Muscle of back (tissue), 11 donors: ENCODE data around the gene RFNG. TPM values are rescaled to one million over a fixed set of nuclear protein-coding genes. Genes with fewer than 3 reads are reported as not detected.

ENCODE experiments used
- DNase-seq, 3 donors: peaks; one replicate each; pipeline versions ENCODE4 v3.0.0 to v3.0.0-alpha.2; 2013
- polyA plus RNA-seq, 10 donors: library from polyadenylated mRNA; unstranded; fragments of 120-200 nt; gene quantifications; one replicate each; pipeline ENCODE4 v1.2.1, GENCODE V29; 2013; ENCODE audit not compliant: insufficient read length in 10 of 10

Gene RFNG
- polyA plus RNA-seq, 10 donors = 18.2 to 39.0 (median 29.2) TPM

DNA sequence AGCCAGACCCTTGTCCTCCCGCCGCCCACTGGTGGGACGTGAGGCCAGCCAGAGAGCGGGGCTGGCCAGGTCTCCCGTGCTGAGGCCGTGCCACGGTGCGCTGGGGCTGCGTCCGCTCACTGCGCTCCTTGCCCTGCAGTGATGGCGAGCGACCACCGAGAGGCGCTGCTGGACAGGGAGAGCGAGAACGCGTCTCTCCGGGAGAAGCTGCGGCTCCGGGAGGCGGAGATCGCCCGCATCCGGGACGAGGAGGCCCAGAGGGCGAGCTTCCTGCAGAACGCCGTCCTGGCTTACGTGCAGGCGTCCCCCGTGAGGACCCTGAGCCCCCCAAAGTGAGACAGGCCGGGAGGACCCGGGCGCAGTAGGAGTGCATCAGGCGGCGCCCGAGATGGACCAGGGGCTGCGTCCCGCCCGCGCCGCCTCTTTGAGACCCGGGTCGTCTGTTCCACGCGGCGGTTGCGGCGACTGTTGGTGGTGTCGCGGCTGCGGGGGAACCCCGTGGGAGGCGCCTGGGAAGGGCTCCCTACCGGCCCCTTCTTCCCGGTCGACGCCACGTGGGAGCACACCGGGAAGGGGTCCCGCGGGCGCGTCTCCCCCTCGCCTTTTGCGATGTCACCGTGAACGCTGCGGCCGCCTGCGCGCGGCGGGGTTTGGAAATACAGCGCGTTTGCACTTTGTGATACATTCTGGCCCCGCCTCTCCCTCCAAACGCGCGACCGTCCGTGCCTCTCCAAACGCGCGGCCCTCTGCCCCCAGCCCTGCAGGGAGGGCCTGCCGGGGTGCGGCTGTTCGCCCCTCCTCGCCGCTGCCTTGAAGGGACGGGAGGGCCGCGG is 20.9 kb downstream of the RFNG start:
- DNase-seq = peak; percentile 63 to 94 (median 89)

DNA sequence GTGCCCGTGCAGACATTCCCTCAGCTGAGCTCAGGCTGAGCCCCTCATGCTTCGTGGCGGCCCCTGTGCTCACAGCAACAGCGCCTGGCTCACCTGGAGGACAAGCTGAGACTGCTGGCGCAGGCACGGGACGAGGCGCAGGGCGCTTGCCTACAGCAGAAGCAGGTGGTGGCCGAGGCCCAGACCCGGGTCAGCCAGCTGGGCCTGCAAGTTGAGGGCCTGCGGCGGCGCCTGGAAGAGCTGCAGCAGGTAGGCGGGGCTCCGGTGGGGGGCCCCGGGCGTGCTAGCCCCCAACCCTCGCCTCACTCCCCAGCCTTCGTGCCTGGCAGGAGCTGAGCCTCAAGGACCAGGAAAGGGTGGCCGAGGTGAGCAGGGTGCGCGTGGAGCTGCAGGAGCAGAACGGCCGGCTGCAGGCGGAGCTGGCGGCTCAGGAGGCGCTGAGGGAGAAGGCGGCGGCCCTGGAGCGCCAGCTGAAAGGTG is 21.6 kb downstream of the RFNG start:
- no peak for DNase-seq

DNA sequence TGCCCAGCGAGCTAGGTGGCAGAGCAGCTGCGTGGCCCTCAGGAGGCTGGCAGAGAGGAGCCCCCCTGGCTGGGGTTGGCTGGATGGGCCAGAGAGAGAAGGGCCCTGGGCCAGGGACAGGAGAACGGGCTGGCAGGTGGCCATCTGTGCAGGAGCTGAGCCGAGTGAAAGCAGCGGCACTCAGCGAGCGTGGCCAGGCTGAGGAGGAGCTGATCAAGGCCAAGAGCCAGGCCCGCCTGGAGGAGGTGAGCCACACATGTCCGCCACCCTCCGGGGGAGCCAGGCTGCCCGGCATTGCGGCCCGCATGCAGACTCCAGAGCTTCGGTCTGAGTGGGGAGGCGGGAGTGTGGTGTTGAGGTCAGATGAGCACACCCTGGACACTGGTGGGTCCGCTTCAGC is 22.2 kb downstream of the RFNG start:
- DNase-seq = no peak

DNA sequence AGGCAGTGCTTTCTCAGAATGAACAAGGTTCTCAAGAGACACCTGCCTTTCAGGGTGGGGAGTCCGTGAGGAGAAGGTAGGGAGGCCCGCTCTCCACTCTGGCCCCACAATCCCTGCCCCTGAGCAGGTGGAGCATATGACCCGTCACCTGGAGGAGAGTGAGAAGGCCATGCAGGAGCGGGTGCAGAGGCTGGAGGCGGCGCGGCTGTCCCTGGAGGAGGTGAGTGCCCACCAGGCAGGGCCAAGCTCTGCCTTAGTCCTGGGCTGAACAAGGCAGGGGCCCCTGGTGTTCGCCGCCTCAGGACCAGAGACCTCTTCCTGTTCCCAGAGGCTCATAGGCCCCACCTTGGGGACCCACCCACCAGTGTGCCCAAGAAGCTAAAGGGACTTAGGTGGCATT is 22.6 kb downstream of the RFNG start:
- DNase-seq = no peak

DNA sequence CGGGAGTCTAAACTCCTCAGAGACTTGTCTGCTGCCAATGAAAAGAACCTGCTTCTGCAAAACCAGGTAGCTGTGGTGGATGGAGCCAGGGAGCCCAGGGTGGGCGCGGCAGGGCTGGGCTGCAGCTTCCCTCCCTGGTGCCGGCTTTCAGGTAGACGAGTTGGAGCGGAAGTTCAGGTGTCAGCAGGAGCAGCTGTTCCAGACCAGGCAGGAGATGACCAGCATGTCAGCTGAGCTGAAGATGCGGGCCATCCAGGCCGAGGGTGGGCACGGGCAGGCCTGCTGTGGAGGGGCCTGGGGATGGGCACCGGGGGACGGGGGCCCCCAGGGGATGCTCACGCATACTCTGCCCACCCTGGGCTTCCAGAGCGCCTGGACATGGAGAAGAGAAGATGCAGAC is 23.4 kb downstream of the RFNG start:
- no peak for DNase-seq

DNA sequence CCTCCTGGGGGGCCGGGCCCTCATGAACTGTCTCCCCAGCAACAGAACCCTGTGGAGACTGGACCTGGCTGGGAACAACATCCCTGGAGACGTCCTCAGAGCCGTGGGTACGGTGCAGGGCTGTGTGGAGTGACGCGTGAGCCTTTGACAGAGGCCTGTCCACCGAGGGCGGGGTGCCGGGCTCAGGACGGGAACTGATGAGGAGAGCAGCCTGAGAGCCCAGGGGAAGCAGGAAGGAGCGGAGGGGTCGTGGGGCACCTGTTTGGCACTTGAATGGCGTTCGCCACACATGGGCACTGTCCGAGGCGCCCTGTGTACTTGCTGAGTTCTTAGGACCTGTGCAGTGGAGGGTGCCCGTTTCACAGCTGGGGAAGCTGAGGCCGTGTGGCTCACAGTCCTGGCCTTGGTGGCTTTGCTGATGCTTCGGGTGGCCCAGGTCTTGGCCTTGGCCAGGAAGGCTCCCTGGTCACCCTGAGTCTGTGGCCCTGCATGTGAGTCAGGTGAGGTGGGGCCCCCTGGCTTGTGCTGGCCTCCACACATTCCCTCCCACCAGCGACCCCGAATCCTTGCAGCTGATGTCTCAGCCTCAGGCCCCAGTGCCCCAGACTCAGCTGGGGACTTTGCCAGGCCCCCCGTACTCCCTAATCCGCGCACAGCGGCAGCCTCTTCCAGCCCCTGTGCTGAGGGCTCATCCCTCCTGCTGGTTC is 26.1 kb downstream of the RFNG start:
- no peak for DNase-seq

DNA sequence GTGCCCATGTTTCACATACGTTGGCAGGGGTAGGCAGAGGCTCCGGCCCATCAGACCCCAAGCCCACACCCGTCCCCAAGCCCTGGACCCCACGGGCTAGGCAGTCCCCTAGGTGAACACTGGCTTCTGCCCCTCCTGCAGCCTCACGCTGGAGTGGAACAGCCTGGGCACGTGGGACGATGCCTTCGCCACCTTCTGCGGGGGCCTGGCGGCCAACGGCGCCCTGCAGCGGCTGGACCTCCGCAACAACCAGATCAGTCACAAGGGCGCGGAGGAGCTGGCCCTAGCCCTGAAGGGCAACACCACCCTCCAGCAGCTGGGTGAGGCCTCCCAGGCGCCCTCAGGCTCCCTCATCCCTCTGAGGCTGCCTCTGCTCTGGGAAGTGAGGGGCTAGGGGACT is 26.8 kb downstream of the RFNG start:
- DNase-seq = no peak

DNA sequence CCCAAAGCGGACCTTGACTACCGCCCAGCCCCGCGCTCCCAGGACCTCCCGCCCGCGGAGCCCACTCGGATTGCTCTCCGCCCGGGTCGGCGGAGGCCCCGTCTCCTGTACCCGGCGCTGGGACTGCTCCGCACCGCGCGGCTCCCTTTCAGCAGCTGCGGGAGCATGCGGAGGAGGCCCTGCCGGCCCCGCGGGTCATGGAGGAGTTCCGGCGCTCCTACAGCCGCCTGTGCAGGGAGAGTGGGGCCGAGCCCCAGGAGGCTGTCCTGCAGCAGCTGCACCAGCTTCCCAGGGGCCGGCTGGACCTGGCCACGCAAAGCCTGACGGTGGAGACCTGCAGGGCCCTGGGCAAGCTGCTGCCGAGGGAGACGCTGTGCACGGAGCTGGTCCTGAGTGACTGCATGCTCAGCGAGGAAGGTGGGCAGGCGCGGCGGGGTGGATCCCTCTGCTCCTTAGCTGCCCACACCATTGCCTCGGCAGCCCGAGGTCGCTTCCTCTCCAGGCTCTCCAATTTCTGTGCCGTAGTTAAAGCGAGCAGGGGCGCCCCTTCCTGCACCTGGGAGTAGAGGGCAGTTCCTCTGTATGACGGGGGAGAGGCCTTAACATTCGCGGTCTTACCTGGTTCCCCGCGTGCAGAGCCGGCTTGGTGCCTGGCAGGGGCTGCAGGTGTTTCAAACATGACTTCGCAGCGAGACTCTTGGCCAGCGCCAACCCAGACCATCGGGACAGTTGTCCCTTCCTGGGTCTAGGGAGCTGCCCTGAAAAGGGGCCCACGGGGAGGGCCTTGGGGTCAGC is 28.0 kb downstream of the RFNG start:
- DNase-seq = no peak

DNA sequence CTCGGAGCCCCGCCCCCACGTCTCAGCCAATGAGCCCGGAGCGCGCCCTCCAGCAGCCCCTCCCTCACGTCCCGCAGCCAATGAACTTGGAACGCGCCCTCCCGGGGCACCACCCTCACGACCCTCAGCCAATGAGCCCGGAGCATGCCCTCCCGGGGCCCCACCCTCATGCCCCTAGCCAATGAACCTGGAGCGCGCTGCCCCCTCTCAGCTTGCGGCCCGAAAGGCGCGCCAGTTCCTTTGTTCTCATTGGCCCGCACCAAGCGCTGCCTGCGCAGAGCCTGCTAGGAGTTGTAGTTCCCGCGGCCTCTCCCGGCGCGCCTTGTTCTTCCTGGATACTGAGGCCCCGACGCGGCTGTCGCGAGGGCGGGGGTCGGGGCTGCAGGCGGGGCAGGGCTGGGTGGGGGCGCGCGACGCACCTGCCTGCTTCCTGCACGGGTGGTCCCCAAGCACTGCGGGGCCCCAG is 28.6 kb downstream of the RFNG start, which contains the start of gene LRRC45:
Gene LRRC45, plus strand, starts transcription at position 325 of the 466 bp plus-strand sequence. CDS start 339 bp downstream, outside the sequence.
- DNase-seq = peak; percentile 99 to 100 (median 100)

DNA sequence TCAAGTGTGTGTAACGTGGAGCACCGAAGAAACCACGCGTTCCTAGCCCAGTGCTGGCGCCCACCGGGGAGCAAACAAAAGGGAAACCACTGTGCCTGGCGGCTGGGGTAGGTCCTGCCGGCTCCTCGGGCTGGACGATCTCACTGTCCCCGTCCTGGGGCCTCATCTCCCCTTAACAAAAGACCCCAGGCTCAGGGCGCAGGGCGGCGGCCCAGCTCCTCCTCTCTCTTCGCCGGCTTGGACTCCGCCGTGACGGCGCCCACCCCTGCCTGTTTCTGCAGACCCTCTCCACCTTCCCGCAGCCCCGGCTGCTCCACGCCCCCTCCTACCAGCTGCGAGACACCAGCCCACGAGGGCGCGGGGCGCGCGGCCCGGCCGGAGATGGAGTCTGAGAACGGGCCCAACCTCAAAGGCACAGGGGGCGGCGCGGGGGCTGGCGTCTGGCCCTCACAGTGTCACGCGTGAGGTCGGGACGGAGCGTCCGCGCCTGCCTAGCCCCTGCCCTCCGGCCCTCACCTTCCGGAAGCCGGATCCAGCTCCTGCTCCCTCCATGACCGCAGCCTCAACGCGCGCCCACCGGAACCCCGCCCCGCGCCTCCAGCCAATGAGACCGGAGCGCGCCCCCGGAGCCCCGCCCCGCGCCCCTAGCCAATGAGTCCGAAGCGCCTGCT is 29.2 kb downstream of the RFNG start, which contains the start of gene CENPX:
Gene CENPX, minus strand, starts transcription at position 569 of the 671 bp plus-strand sequence. Its CDS starts 17 bp downstream, at position 552.
- no peak for DNase-seq

DNA sequence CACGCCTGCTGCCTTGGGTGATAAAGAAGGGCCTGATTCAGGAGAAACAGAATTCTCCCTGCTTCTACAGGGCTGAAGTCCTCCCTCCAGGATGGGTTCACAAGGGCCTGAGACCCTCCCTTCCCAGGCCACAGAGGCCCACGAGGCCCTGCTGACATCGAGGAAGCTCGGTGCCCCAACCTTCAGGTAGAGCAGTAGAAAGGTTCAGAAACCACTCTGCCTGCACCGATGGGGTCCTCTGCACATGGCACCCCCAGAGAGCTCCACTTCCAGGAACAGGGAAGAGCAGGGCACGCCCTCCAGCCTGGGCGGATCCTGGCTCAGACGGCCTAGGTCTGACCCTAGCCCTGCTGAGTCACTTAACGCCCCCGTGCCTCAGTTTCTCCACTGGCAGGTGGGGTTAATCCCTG is 29.7 kb downstream of the RFNG start:
- DNase-seq = no peak

DNA sequence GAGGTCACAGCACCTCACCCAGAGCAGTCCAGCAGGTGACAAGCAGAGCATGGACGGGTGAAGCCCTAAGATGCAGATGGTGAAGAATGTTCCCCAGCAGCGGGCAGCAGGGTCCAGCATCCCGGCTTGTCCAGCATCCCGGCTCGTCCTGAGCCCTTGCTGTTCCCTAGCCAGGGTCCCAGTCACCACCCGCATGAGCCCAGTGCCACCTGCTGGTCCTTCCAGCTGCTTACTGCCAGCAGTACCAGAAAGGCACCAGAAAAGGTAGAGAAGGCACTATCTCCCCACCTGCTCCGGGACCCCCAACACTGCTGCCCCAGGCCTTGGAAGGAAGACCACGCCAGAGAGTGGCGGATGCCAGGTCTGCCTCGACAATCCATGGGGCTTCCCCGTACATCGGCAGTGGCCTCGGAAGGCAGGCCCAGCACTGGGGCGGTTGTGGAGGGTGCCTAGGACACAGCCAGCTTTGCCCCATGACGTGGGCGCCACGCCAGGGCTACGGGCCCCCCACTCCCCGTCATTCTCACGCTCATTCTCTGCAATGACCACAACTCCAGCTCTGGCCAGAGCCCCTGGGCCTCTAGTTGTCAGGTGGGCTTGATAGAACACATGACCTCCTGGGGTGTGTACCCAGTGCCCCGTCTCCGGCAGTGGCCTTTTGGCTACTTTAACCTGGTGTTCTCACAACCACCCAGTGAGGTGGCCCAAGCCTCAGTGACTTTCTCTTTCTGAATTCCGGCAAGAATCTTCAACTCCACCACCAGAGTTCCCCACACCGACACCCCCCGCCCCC is 30.3 kb downstream of the RFNG start:
- peak; percentile 31 to 72 (median 53) for DNase-seq

DNA sequence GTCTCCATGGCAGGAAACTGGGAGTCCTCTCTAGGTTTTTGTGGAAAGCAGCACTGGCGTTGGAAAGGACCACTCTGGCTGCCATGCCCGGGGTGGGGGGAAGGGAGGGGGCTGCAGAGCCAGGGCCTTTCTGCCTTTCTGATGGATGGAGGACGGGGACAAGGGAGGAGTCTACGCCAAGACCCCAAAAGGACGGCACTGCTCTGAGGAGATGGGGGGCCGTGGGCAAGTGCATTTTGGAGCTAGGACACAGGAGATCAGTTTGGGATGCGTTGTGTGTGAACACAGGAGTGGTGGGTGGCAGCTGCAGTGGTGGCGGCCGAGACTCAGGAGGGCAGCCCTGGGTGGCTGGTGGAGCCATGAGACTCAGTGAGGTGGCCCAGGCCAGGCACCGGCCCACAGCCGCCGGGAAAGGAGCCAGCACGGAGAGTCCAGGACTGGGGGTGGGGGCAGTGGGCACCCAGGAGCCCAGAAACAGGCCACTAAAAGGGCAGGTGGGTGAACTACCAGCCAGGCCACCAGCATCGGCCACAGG is 31.0 kb downstream of the RFNG start:
- DNase-seq = no peak

DNA sequence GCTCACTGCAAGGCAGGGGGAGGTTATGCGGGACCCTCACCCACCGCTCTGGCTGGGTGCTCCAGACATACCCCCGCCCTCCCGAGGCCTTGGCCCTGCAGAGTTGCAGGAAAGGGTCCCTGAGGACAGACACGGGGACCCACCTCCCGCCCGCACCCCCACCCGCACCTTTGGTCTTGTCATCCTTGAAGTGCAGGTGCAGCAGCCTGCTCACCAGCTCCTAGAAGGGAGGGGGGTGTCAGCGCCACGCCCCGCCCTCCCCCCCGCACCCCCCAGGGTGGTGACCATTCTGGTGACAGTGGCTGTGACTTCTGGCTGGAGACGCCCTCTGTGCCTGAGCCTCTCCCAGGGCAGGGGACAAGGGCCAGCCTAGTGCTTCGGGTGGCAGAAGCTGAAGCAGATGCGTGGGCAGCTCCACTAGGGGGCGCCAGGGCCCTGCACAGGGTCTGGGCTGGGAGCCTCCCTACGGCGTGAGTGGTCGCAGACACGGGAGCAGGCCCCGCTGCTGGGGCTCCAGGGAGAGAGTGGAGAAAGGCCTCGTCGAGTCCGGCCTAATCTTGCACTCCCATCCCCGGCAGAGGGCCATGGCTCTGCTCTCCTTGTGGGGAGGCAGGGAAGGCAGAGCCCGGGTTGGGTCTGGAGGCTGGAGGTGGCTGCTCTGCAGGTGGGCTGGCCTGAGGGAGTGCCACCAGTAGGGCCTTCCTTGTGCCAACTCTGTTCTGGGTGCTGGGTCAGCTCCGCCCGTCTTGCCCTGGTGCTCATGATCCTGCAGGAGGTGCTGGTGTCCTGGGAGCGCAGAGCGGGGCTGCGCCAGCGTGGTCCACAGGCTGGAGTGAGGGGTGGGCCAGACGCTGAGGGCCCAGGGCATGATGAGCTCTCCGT is 31.7 kb downstream of the RFNG start:
- no peak for DNase-seq

DNA sequence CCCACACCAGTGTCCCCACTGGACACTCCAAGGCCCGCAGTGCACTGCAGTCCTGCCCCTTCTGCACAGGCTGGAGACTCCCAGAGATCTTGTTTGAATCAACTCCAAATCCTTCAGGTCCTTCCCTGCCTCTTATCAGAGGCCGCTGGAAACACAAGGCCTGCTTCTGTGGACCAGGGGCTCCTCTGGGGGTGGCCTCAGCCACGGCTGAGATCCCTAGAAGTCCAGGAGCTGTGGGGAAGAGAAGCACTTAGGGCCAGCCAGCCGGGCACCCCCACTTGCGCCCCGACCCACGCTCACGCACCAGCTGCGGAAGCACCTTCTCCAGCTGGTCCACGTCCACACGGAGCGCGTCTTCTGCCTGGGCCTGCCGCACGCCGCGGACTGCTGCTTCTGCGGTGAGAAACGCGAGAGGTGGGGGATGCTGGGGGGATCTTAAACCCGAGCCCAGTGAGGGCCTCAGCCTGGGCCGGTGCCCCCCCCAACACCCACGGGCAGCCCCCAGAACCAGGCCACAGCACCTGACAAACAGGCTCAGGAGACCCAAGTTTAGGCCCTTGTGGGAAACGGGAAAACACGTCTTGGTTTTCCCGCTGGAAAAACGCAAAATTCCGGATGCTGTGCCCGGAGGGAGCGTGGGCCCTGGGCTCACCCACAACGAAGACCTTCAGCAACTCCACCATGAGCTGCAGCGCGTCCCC is 32.5 kb downstream of the RFNG start:
- DNase-seq = no peak

DNA sequence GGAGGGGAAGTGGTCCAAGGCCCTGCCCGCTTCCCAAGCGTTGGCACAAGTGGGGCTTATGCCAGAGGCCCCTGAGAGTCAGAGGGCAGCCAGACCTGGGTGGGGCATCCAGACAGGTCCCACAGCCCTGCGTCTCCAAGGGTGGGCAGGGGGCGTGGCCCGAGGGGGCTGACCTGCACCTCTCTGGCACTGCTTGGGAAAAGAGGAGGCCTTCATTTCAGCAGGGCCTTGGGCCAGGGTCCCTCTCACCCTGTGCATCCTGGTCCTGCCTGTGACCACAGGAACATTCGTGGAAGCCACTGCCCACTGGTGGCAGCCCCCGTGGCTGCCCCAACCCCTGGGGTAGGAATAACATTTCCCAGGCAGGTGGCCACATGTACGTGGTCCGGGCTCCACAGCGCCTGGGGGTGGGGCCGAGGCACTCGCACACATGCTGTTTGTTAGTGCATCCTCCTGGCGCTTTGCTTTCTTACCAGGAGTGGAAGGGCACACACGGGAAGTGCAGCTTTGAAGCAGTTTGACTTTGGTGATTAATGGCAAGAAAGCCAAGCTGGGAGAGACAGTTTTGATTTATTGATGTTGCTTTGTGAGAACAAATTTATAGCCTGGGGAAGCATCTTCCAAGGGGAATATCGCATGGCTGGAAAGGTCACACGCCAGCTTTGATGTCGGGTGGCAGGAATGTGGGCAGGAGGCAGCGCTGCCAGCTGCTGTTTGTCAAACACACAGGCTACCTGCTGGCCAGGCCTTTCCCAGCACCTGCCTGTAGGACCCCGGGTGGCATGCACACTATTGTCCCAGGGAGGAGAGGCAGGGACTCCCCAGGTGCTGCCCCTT is 33.2 kb downstream of the RFNG start:
- no peak for DNase-seq

DNA sequence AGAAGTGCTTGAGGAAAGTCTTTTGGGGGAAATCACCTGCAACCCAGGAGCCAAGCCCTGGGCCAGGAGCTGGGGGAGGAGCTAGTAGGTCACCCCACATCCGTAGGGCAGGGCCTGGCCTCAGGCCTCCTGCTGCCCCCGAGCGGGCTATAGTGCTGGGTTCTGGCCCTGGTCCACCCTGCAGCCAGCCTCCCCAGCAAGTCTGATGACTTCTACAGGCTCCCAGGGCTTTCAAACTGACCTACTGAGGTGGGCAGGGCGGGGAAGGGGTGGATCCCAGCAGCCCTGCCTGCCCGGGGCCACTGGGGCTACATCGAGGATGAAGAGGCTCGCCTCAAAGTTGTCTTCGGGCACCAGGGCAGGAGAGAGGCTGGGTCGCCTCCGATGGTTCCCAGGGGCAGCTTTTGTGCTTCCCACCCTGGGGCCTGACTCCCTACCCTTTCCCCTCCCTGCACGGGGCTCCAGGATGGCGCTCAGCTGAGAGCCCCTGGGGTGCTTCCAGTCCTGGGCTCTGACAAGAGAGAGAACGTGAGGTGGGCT is 33.9 kb downstream of the RFNG start:
- no peak for DNase-seq
